Measurements from ENCODE around the gene TCF4. TPM values are rescaled to one million over a fixed set of nuclear protein-coding genes. Genes with fewer than 3 reads are reported as not detected.
A peak's percentile ranks its signal among the peaks of the same experiment; 100 is the strongest.

Gene TCF4
- total and polyA plus RNA-seq, 2 of the 13 experiments (the other 11 are each of a cell fraction or from before 2014, with no cell fraction given): not detected

GRCh38 chr18:55235094-55235461, 352.9 kb downstream of the TCF4 start:
- no peaks in the 10 kb centered on the region for H3K79me2 ChIP-seq (ENCODE audit: insufficient read depth, low read length)
- TF ChIP-seq KLF13 (CRISPR knock-in tag; IDR thresholded peaks at IDR 0.05) (no peak), MTF2 (CRISPR knock-in tag; IDR thresholded peaks at IDR 0.05; ENCODE audit: borderline replicate concordance) (no peak), ZNF652 (CRISPR knock-in tag; IDR thresholded peaks at IDR 0.05; ENCODE audit: borderline replicate concordance, low read depth) (no peak), YEATS2 (CRISPR knock-in tag; IDR thresholded peaks at IDR 0.05; ENCODE audit: borderline replicate concordance) (no peak), TBX2 (CRISPR knock-in tag; IDR thresholded peaks at IDR 0.05; ENCODE audit: borderline replicate concordance) (no peak), ZFP36L2 (CRISPR knock-in tag; IDR thresholded peaks at IDR 0.05) (no peak), BCL6 (CRISPR knock-in tag; IDR thresholded peaks at IDR 0.05) (no peak)
- H2AFZ ChIP-seq (ENCODE audit: low read length): no peak overlapping the region
- ChIA-PET CTCF (ENCODE audit: low intra/inter-chr PET ratio, low total read pairs) (interaction anchor here (1.3 to 2.1 kb wide), 2 partner anchors 40 to 1341 kb away, joined by 5 to 14 read pairs; no protein-coding TSS in a partner anchor), POLR2A (no interaction called here)
- H3K9me3 ChIP-seq (ENCODE audit: low read length): no peaks in the 10 kb centered on the region
- H3K4me3 ChIP-seq (replicated peaks in 1 of 3; ENCODE audit: insufficient read depth in 1 of 3, low read depth in 2 of 3, low read length in 3 of 3): no peak overlapping the region
- intact Hi-C loops (cut with micrococcal nuclease; ENCODE audit: unreplicated experiment): no loop called here
- 38% methylated on average over 3 of the region's 3 CpGs for WGBS (ENCODE audit: low lambda C conversion rate)
- in situ Hi-C loops (cut with HindIII; ENCODE audit: extremely low pct_ligation_motif_present, low pct_unique_long_range_greater_than_20kb): loop anchor here (10.0 kb wide), 1 partner anchor 1340 kb away; no protein-coding TSS in a partner anchor
- ATAC-seq: no peak
- H3K27me3 ChIP-seq (ENCODE audit: control insufficient read depth in 1 of 2, insufficient read depth in 2 of 2, low read length in 2 of 2): 0 out of 5 replicates have a peak, but pooled peaks cover 0 to 6% of the 10 kb centered on the region in 2 experiments
- no peaks in the 10 kb centered on the region for H3K4me1 ChIP-seq (ENCODE audit: insufficient read depth, low read length)
- H3K27ac ChIP-seq (ENCODE audit: extremely low read length, insufficient read depth, low read length): no peak overlapping the region
- H3K36me3 ChIP-seq (replicated peaks in 1 of 2; ENCODE audit: control insufficient read depth in 1 of 2, insufficient read depth in 2 of 2, low read length in 2 of 2): no peaks in the 10 kb centered on the region
- no peak overlapping the region for H3K9ac ChIP-seq (ENCODE audit: insufficient read depth, low read depth, low read length)
- no peak overlapping the region for H3K4me2 ChIP-seq (ENCODE audit: low read depth, low read length)
- H4K20me1 ChIP-seq (ENCODE audit: insufficient read depth, low read length): no peaks in the 10 kb centered on the region
- BruUV-seq (replicated peaks): no TSS peak
- DNase-seq (ENCODE audit: low spot score): no peak
- no peak for FAIRE-seq

GRCh38 chr18:55234366-55235093, 353.5 kb downstream of the TCF4 start:
- ATAC-seq (peak; percentile 98), DNase-seq (ENCODE audit: low spot score) (peak; percentile 47), FAIRE-seq (peak; percentile 84)
- POLR2A ChIA-PET: no interaction called here
- Histone ChIP-seq H2AFZ (ENCODE audit: low read length) (no peak overlapping the region), H3K4me1 (ENCODE audit: insufficient read depth, low read length) (no peaks in the 10 kb centered on the region), H3K27ac (ENCODE audit: extremely low read length, insufficient read depth, low read length) (no peak overlapping the region), H3K9me3 (ENCODE audit: low read length) (no peaks in the 10 kb centered on the region), H4K20me1 (ENCODE audit: insufficient read depth, low read length) (no peaks in the 10 kb centered on the region), H3K36me3 (replicated peaks in 1 of 2; ENCODE audit: control insufficient read depth in 1 of 2, insufficient read depth in 2 of 2, low read length in 2 of 2) (no peaks in the 10 kb centered on the region), H3K27me3 (ENCODE audit: control insufficient read depth in 1 of 2, insufficient read depth in 2 of 2, low read length in 2 of 2) (0 out of 5 replicates have a peak, but pooled peaks cover 0 to 6% of the 10 kb centered on the region in 2 experiments), H3K4me3 (replicated peaks in 1 of 3; ENCODE audit: insufficient read depth in 1 of 3, low read depth in 2 of 3, low read length in 3 of 3) (no peak overlapping the region), H3K79me2 (ENCODE audit: insufficient read depth, low read length) (no peaks in the 10 kb centered on the region), H3K4me2 (ENCODE audit: low read depth, low read length) (no peak overlapping the region), H3K9ac (ENCODE audit: insufficient read depth, low read depth, low read length) (no peak overlapping the region)
- CTCF ChIA-PET (ENCODE audit: low intra/inter-chr PET ratio, low total read pairs): interaction anchor here (1.3 to 2.1 kb wide), 2 partner anchors 41 to 1341 kb away, joined by 5 to 14 read pairs; no protein-coding TSS in a partner anchor
- no TSS peak for BruUV-seq (replicated peaks)
- WGBS (ENCODE audit: low lambda C conversion rate): 38% methylated on average over 12 of the region's 21 CpGs
- intact Hi-C loops (cut with micrococcal nuclease; ENCODE audit: unreplicated experiment): loop anchor here (1.0 kb wide), 3 partner anchors 41 to 1342 kb away; no protein-coding TSS in a partner anchor
- in situ Hi-C loops (cut with HindIII; ENCODE audit: extremely low pct_ligation_motif_present, low pct_unique_long_range_greater_than_20kb): loop anchor here (10.0 kb wide), 1 partner anchor 1340 kb away; no protein-coding TSS in a partner anchor
- peak; percentile 60 for TF ChIP-seq SMC3 (IDR thresholded peaks at IDR 0.05; ENCODE audit: low read length)
- TF ChIP-seq RAD21 (CRISPR knock-in tag; IDR thresholded peaks at IDR 0.05): peak; percentile 71
- TF ChIP-seq ZNF234 (CRISPR knock-in tag; conservative IDR thresholded peaks at IDR 0.05): no peak
- no peak for TF ChIP-seq ZBED4 (CRISPR knock-in tag; IDR thresholded peaks at IDR 0.05; ENCODE audit: borderline replicate concordance)
- TF ChIP-seq CTCF (CRISPR knock-in tag; IDR thresholded peaks at IDR 0.05): peak; percentile 90
- TF ChIP-seq ZNF335 (CRISPR knock-in tag; IDR thresholded peaks at IDR 0.05): no peak

Measured in HepG2 (cell line).